AG04449 (cell line): ENCODE measurements around the gene CDK17.

Experiments used
- CTCF ChIA-PET: fragments of 350-600 bp; formaldehyde crosslinking; extraction: SDS; loops from one replicate; lab custom pipeline; 2021; ENCODE audit warnings: antibody characterized with exemption; lab: Yijun Ruan, JAX
- POLR2A ChIA-PET: fragments of 400-600, 350-600 bp; formaldehyde crosslinking; extraction: SDS; loops from one replicate; lab custom pipeline; 2020; ENCODE audit warnings: antibody characterized with exemption, inconsistent platforms; lab: Yijun Ruan, JAX
- DNase-seq: peaks from one replicate; pipeline ENCODE4 v3.0.0-alpha.2; 2010; ENCODE audit warnings: low read depth, low spot score
- H3K4me3 ChIP-seq: 2 replicates; pipeline ENCODE4 v1.5.1; 2011; ENCODE audit warnings: low read depth, mild to moderate bottlenecking, control low read depth, low read length
- CTCF ChIP-seq: IDR thresholded peaks from one replicate; pipeline ENCODE4 v1.5.1; 2011; ENCODE audit warnings: mild to moderate bottlenecking, moderate library complexity, low read length, control low read depth, inconsistent platforms; ENCODE audit not compliant: insufficient read depth; ENCODE audit errors: missing control alignments

The CDK17 gene

GRCh38 chr12:96266238-96266637 lies 134.0 kb downstream of the CDK17 start:
- H3K4me3 ChIP-seq, result no peak overlapping the region
- POLR2A ChIA-PET, result no interaction called here
- DNase-seq, result no peak
- no peak for TF ChIP-seq CTCF
- CTCF ChIA-PET, result interaction anchor here (0.9 to 2.2 kb wide), 2 partner anchors 134 to 250 kb away, joined by 3 to 8 read pairs; partner anchors contain the start of gene CDK17

- no peak overlapping the region for H3K4me3 ChIP-seq
- DNase-seq, result no peak
- CTCF ChIA-PET, result interaction anchor here (0.9 to 2.2 kb wide), 2 partner anchors 134 to 250 kb away, joined by 3 to 8 read pairs; partner anchors contain the start of gene CDK17
- TF ChIP-seq CTCF, result no peak
- POLR2A ChIA-PET, result no interaction called here
Measured at GRCh38 chr12:96265836-96266235, 134.4 kb downstream of the CDK17 start.

- ChIA-PET CTCF (interaction anchor here (0.9 to 2.2 kb wide), 2 partner anchors 135 to 251 kb away, joined by 3 to 8 read pairs; partner anchors contain the start of gene CDK17), POLR2A (no interaction called here)
- H3K4me3 ChIP-seq, result no peak overlapping the region
- DNase-seq, result no peak
- TF ChIP-seq CTCF, result no peak
Measured at GRCh38 chr12:96265400-96265799, 134.8 kb downstream of the CDK17 start.

GRCh38 chr12:96263449-96263902 lies 136.8 kb downstream of the CDK17 start:
- ChIA-PET POLR2A (no interaction called here), CTCF (interaction anchor here (1.0 to 1.8 kb wide), 3 partner anchors 10 to 253 kb away, joined by 3 to 5 read pairs (median 4); no protein-coding TSS in a partner anchor)
- H3K4me3 ChIP-seq, result no peak overlapping the region
- no peak for DNase-seq
- TF ChIP-seq CTCF, result no peak

GRCh38 chr12:96261557-96261956 lies 138.7 kb downstream of the CDK17 start:
- no peak for DNase-seq
- CTCF ChIA-PET, result interaction anchor here (0.9 to 1.5 kb wide), 4 partner anchors 10 to 140 kb away, joined by 3 to 4 read pairs (median 3); no protein-coding TSS in a partner anchor
- no peak for TF ChIP-seq CTCF
- POLR2A ChIA-PET, result no interaction called here
- H3K4me3 ChIP-seq, result no peak overlapping the region

GRCh38 chr12:96260644-96261043 lies 139.6 kb downstream of the CDK17 start:
- H3K4me3 ChIP-seq, result no peak overlapping the region
- no peak for DNase-seq
- POLR2A ChIA-PET, result no interaction called here
- CTCF ChIA-PET, result interaction anchor here (0.9 to 1.5 kb wide), 4 partner anchors 9 to 140 kb away, joined by 3 to 4 read pairs (median 3); no protein-coding TSS in a partner anchor
- TF ChIP-seq CTCF, result no peak
